NCI-H446 (cell line): ENCODE measurements around the gene CREBRF.
"Not testable (repeated sequence)": the region's sequence is repeated elsewhere in the genome, so short reads cannot be mapped to it uniquely, and the experiment has no call there.

ENCODE experiments used
- DNase-seq, 2 experiments: peaks; one replicate each; lab custom pipeline; 2025; lab: John Stamatoyannopoulos, UW

Gene CREBRF, protein sequence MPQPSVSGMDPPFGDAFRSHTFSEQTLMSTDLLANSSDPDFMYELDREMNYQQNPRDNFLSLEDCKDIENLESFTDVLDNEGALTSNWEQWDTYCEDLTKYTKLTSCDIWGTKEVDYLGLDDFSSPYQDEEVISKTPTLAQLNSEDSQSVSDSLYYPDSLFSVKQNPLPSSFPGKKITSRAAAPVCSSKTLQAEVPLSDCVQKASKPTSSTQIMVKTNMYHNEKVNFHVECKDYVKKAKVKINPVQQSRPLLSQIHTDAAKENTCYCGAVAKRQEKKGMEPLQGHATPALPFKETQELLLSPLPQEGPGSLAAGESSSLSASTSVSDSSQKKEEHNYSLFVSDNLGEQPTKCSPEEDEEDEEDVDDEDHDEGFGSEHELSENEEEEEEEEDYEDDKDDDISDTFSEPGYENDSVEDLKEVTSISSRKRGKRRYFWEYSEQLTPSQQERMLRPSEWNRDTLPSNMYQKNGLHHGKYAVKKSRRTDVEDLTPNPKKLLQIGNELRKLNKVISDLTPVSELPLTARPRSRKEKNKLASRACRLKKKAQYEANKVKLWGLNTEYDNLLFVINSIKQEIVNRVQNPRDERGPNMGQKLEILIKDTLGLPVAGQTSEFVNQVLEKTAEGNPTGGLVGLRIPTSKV

GRCh38 chr5:173055983-173056782 lies at the start of gene CREBRF:
CREBRF (plus strand) TSS chr5:173056352; CDS start chr5:173080776, 24,424 bp downstream.
- DNase-seq = peak; percentile 83 to 96

DNA sequence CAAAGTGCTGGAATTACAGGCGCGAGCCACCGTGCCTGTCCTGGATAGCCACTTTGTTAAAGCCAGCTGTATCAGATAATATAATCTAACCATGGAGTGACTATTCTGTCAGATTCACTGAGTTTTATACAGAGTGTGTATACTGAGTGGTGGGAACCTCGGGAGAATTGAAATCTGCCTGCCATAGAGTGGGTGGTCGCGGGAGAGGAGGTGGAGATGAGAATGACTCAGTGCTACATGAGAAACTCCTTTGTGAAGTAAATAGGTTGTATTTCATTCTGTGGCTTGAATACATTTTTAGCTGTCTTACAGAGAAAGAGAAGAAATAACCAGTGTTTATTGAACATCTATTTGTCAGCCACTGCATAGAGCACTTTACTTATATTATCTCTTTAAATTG lies 46.1 kb upstream of the CREBRF start:
- no peak for DNase-seq

GRCh38 chr5:173010547-173011464 lies 45.3 kb upstream of the CREBRF start:
- DNase-seq = no peak

DNA sequence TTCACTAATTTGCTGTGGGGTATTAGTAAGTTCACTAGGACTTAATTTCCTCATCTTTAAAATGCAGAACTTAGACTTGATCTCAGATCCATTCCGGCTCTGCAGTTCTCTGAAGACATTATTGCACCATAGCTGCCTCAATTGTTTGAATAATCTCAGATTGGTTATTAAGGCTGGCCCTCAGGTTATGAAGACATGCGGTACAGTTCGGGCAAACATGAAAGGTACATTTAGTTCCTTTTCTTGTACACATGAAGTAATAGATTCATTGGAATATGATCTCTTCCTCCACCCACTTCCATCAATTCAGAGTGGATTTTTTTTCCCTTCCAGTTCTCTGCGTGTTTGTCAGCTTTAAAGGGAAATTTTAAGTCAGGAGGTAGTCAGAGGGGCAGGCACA lies 44.6 kb upstream of the CREBRF start:
- DNase-seq = no peak

DNA sequence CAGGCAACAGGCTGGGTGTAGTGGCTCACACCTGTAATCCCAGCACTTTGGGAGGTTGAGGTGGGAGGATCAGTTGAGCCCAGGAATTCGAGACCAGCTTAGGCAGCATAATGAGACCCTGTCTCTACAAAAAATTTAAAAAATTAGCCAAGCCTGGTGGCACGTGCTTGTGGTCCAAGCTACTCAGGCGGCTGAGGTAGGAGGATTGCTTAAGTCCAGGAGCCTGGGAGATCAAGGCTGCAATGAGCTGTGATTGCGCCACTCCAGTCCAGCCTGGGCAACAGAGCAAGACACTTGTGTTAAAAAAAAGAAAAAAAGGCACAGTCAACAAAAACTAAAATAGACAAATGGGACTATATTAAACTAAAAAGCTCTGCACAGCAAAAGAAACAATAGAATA lies 43.3 kb upstream of the CREBRF start:
- no peak for DNase-seq

DNA sequence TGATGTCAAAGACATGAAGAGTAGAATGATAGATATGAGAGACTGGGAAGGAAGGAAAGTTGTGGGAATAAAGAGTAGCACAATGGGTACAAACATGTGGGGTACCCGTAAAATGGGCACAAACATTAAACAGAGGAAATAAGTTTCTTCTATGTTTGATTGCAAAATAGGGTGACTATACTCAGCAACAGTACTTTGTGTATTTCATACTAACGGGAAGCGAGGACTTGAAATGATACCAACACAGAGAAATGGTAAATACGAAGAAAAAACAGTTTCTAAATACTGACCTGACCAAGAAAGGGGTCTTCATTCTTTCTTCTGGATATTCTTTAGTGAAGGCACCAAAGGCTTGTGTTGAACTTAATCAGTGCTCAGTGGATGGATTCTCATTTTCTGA lies 41.5 kb upstream of the CREBRF start:
- DNase-seq = no peak

GRCh38 chr5:173015192-173015591 lies 41.0 kb upstream of the CREBRF start:
- no peak for DNase-seq

DNA sequence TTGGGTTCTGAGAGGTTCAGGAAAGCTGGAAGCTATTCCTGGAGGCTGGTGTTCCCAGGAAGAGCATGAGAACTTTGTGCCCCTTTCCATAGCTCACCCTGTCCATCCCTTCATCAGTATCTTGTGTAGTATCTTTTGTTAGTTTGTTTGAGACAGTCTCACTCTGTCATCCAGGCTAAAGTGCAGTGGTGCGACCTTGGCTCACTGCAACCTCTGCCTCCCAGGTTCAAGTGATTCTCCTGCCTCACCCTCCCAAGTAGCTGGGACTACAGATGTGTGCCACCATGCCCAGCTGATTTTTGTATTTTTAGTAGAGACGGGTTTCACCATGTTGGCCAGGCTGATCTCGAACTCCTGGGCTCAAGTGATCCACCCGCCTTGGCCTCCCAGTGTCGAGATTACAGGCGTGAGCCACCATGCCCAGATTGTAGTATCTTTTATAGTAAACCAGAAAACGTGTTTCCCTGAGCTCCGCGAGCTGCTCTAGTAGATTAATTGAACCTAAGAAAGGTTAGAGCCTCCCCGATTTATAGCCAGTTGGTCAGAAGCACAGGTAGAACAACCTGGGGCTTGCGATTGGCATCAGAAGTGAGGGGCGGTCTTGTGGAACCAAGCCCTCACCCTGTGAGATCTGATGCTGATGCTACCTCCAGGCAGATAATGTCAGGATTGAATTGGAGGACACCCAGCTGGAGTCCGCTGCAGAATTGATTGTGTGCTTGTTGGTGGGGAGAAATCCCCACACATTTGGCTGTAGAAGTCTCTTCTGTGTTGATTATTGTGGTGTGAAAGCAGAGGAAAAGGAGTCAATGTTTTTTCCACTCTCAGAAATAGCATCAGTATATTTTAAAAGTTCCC lies 40.3 kb upstream of the CREBRF start:
- no peak for DNase-seq

DNA sequence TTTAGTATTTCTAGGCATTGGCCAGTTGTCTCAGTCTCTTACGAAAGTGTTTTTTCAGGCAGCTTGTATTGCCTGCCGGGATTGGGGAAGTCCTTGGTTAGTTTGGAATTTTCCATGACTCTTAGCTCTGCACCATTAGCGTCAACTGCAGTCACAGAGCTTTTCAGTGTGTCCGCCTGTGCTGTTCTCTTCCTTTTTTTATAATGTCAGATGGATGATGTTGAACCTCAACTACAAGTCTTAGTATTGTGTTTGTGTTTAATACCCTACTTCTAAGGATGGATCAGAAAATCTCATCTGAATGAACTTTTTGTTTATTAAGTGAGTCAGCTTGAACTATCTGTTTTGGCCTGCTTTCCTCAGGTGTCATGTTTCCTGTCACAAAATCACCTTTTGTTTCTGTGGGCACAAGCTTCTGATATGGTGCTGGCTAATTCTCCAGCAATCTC lies 39.5 kb upstream of the CREBRF start:
- DNase-seq = no peak

GRCh38 chr5:173017087-173017486 lies 39.1 kb upstream of the CREBRF start:
- DNase-seq = not testable (repeated sequence)

DNA sequence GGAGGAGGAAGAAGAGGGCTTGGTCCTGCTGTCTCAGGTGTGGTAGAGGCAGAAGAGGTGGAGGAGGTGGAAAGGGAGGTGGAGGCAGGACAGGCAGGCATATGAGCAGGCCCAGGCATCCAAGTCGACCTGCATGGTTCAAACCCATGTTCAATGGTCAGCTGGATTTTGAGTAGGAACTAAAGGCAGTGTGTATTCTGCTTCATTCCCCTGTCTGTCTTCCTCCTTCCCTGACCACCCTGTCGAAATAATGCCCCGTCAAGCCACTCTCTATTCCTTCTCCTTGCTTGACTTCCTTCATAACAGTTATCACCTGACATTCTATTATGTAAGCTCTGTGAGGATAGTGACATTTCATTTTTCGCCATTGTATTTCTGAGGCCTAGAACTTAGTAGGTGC lies 37.8 kb upstream of the CREBRF start:
- DNase-seq = no peak

DNA sequence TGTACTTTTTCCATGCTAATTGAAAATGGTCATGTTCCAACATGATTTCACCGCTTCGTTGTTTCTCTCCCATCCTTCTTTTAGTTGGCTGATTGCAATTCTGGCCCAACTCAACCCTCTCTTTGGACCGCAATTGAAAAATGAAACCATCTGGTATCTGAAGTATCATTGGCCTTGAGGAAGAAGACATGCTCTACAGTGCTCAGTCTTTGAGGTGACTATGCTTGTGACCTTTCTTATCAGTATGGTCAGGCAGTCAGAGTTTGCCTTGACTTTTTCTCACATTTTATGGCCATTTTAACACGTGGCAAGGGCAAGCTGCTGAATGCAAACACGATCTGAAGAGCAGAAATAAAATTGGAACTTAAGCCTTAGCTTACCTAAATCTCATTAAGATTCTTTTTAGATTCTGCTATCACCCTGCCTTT lies 36.0 kb upstream of the CREBRF start:
- no peak for DNase-seq

- no peak for DNase-seq
These were observed 35.5 kb upstream of the CREBRF start for GRCh38 chr5:173020643-173021042.

GRCh38 chr5:173025651-173026050 lies 30.5 kb upstream of the CREBRF start:
- DNase-seq = no peak

DNA sequence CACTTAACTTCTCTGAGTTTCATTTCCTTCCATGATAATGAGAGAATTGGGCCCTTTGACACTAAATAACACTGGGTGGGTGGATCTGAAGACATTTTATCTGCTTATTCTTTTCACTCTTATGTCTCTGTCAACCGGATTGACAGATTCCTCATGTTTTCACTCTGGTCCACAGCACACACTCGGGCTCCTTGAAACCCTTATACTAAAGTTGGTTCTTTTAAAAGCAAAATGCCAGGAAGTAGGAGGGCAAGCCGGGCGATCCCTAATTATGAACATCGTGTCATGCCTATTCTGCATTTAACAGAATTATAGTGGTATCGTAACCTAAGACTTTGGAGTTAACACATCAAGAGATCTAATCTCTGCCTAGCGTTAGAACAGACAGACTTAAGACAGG lies 28.2 kb upstream of the CREBRF start:
- no peak for DNase-seq

- DNase-seq = no peak
These were observed 27.3 kb upstream of the CREBRF start for GRCh38 chr5:173028811-173029327.

GRCh38 chr5:173029499-173029921 lies 26.6 kb upstream of the CREBRF start:
- DNase-seq = no peak

- not testable (repeated sequence) for DNase-seq
These were observed 24.1 kb upstream of the CREBRF start for GRCh38 chr5:173032096-173032495.

- DNase-seq = no peak
These were observed 23.4 kb upstream of the CREBRF start for GRCh38 chr5:173032730-173033129.

DNA sequence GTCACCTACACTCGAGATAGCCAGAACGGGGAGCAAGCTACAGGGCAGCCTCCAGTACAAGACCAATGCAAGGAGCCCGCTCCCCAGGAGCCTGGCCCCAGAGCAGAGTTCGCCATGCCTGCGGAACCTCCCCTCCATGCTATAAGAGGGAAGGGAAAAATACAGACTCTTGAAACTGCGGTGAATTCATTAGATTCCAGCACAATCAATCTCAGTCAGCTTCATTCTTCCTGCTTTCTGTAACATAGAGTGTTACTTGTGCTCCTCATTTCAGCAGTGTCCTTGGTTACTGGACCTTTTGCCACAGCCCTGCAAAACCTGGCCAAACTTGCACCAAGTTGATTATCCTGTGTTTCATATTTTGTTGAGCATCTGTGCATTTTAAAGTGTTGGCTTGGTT lies 22.2 kb upstream of the CREBRF start:
- DNase-seq = no peak
